Sigmoid colon (tissue), 7 donors: Measurements from ENCODE around the gene GABRB3. TPM values are rescaled to one million over a fixed set of nuclear protein-coding genes. Genes with fewer than 3 reads are reported as not detected.

ENCODE experiments used
- DNase-seq: peaks from one replicate; pipeline ENCODE4 v3.0.0-alpha.2; 2019
- H3K27ac ChIP-seq, 4 donors: fragments of 200-600 bp; sonication (generic); one replicate each; pipeline ENCODE4 v1.5.1; 2016 to 2019; ENCODE audit warnings: mild to moderate bottlenecking in 1 of 4
- H3K27me3 ChIP-seq, 3 donors: fragments of 200-600 bp; sonication (generic); one replicate each; pipeline ENCODE4 v1.5.1; 2019; ENCODE audit warnings: mild to moderate bottlenecking in 1 of 3
- H3K36me3 ChIP-seq, 4 donors: fragments of 200-600 bp; sonication (generic); one replicate each; pipeline ENCODE4 v1.5.1; 2016 to 2019
- H3K4me1 ChIP-seq, 4 donors: fragments of 200-600 bp; sonication (generic); one replicate each; pipeline ENCODE4 v1.5.1; 2017 to 2019
- H3K4me3 ChIP-seq, 4 donors: fragments of 200-600 bp; sonication (generic); one replicate each; pipeline ENCODE4 v1.5.1; 2017 to 2019; ENCODE audit warnings: mild to moderate bottlenecking in 2 of 4, moderate library complexity in 1 of 4
- H3K9me3 ChIP-seq, 4 donors: fragments of 200-600 bp in 3 of 4; sonication (generic) in 3 of 4; one replicate each; pipeline versions ENCODE4 v1.5.1 to v1.6.1; 2013 to 2019
- CTCF ChIP-seq, 4 experiments: fragments of 450-650 bp in 3 of 4; fragments of 200-600 bp in 1 of 4; IDR thresholded peaks; one replicate each; pipeline ENCODE4 v1.5.1; 2016 to 2019; ENCODE audit warnings: antibody characterized with exemption in 4 of 4, mild to moderate bottlenecking in 3 of 4, moderate library complexity in 2 of 4
- EP300 ChIP-seq, 4 donors: sonication (generic); formaldehyde crosslinking; IDR thresholded peaks; one replicate each; pipeline ENCODE4 v1.6.1; 2017; ENCODE audit warnings: antibody characterized with exemption in 4 of 4
- POLR2A ChIP-seq, 2 donors: fragments of 450-650 bp; IDR thresholded peaks; one replicate each; pipeline ENCODE4 v1.6.1; 2016; ENCODE audit warnings: antibody characterized with exemption in 2 of 2, mild to moderate bottlenecking in 2 of 2, moderate library complexity in 2 of 2
- POLR2AphosphoS5 ChIP-seq, 4 donors: sonication (generic); formaldehyde crosslinking; IDR thresholded peaks; one replicate each; pipeline ENCODE4 v1.6.1; 2017; ENCODE audit warnings: antibody characterized with exemption in 4 of 4
- WGBS, 2 donors: extraction: QIAGEN DNeasy Blood & Tissue Kit; methylation state at CpG; one replicate each; pipeline ENCODE4 v1.1.7; 2013; 5-methylcytosine and 5-hydroxymethylcytosine counted together
- intact Hi-C: fragments of 100-400 bp; cut with DNase I; formaldehyde crosslinking; loops from one replicate; pipeline ENCODE4 v1.15.1; 2023
- polyA plus RNA-seq, 3 donors: library from polyadenylated mRNA; stranded (reverse); fragments of 200-250 nt; gene quantifications; one replicate each; pipeline ENCODE4 v1.2.3, GENCODE V29; 2013
- total RNA-seq, 4 donors: library from RNA; depleted of rRNA; stranded (reverse); fragments of >200 nt; gene quantifications; one replicate each; pipeline ENCODE4 v1.1.0, GENCODE V29; 2016
- donor health status: healthy with polysubstance abuse.
- donor health status: Bipolar disorder and iron deficiency.
- donor health status: healthy.

Gene GABRB3
- total and polyA plus RNA-seq, 7 donors, result 0.23 to 4.6 (median 1.0) TPM

DNA sequence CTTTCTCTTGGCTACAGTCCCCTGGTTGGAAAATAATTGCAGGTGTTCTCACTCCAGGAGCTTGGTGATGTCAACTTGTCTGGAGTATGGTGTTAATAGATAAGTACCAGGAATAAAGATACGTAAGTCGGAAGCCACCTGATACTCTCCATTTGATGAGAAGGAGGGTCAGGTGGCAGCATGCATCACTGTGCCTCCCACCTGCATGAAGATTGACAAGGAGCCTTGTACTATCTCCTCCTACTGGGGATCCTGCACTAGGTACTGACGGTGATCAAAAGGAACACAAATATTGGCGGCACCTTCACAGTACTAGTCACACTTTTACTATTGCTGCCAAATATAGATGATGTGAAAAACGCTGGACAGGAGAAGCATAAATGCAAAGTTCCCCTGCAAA lies 32.6 kb upstream of the GABRB3 start:
- no peaks in the 10 kb centered on the region for H3K4me1 ChIP-seq
- intact Hi-C loops, result no loop called here
- WGBS, 2 donors, result 72 to 84% methylated on average over 5 of the region's 5 CpGs
- H3K27ac ChIP-seq, result no peak overlapping the region
- TF ChIP-seq POLR2A (IDR thresholded peaks at IDR 0.05), result no peak
- no peak for TF ChIP-seq CTCF (IDR thresholded peaks at IDR 0.05)
- no peak for TF ChIP-seq EP300 (IDR thresholded peaks at IDR 0.05)
- TF ChIP-seq POLR2AphosphoS5 (IDR thresholded peaks at IDR 0.05), result no peak
- H3K27me3 ChIP-seq, result peaks cover 0 to 3% (median 0%) of the 10 kb centered on the region in 3 donors
- no peak overlapping the region for H3K4me3 ChIP-seq
- no peaks in the 10 kb centered on the region for H3K36me3 ChIP-seq
- H3K9me3 ChIP-seq, result no peaks in the 10 kb centered on the region
- DNase-seq, result no peak

GRCh38 chr15:26804063-26804804 lies 31.4 kb upstream of the GABRB3 start:
- H3K27ac ChIP-seq, result no peak overlapping the region
- no peaks in the 10 kb centered on the region for H3K4me1 ChIP-seq
- no peak overlapping the region for H3K4me3 ChIP-seq
- 53 to 57% methylated on average over 11 of the region's 11 CpGs for WGBS, 2 donors
- intact Hi-C loops, result no loop called here
- DNase-seq, result no peak
- H3K27me3 ChIP-seq, result peaks cover 0 to 3% (median 0%) of the 10 kb centered on the region in 3 donors
- H3K9me3 ChIP-seq, result no peaks in the 10 kb centered on the region
- H3K36me3 ChIP-seq, result no peaks in the 10 kb centered on the region
- no peak for TF ChIP-seq EP300 (IDR thresholded peaks at IDR 0.05)
- TF ChIP-seq POLR2A (IDR thresholded peaks at IDR 0.05), result no peak
- TF ChIP-seq POLR2AphosphoS5 (IDR thresholded peaks at IDR 0.05), result no peak
- TF ChIP-seq CTCF (IDR thresholded peaks at IDR 0.05), result no peak

- Histone ChIP-seq H3K9me3 (peaks cover 0 to 6% (median 0%) of the 10 kb centered on the region in 4 donors), H3K27me3 (no peaks in the 10 kb centered on the region)
- no peak for TF ChIP-seq EP300 (IDR thresholded peaks at IDR 0.05)
- no peak for TF ChIP-seq POLR2AphosphoS5 (IDR thresholded peaks at IDR 0.05)
- TF ChIP-seq POLR2A (IDR thresholded peaks at IDR 0.05), result no peak
- no peak for TF ChIP-seq CTCF (IDR thresholded peaks at IDR 0.05)
Observed at GRCh38 chr15:26790118-26790517, 17.3 kb upstream of the GABRB3 start.

DNA sequence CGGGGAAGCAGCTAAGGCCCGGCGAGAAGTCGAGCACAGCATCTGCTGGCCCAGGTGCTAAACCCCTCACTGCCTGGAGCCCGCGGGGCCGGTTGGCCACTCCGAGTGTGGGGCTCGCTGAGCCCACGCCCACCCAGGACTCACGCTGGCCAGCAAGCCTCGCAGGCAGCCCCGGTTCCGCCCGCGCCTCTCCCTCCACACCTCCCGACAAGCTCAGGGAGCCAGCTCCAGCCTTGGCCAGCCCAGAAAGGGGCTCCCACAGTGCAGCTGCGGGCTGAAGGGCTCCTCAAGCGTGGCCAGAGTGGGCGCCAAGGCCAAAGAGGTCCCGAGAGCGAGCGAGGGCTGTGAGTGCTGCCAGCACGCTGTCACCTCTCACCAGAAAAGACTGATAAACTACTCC lies 8.9 kb upstream of the GABRB3 start:
- 70 to 91% methylated on average over 24 of the region's 24 CpGs for WGBS, 2 donors
- intact Hi-C loops, result no loop called here
- no peaks in the 10 kb centered on the region for H3K9me3 ChIP-seq

More at GRCh38 chr15:26790118-26790517, 17.3 kb upstream of the GABRB3 start:
- no peaks in the 10 kb centered on the region for H3K36me3 ChIP-seq
- H3K27ac ChIP-seq, result no peak overlapping the region
- intact Hi-C loops, result no loop called here
- 80 to 86% methylated on average over 8 of the region's 8 CpGs for WGBS, 2 donors
- no peak for DNase-seq
- H3K4me1 ChIP-seq, result no peaks in the 10 kb centered on the region
- H3K4me3 ChIP-seq, result no peak overlapping the region

More for the DNA sequence above, 8.9 kb upstream of the GABRB3 start:
- no peak for DNase-seq
- no peaks in the 10 kb centered on the region for H3K4me1 ChIP-seq
- no peak overlapping the region for H3K27ac ChIP-seq
- H3K4me3 ChIP-seq, result no peak overlapping the region
- no peak for TF ChIP-seq CTCF (IDR thresholded peaks at IDR 0.05)
- no peak for TF ChIP-seq EP300 (IDR thresholded peaks at IDR 0.05)
- no peak for TF ChIP-seq POLR2AphosphoS5 (IDR thresholded peaks at IDR 0.05)
- TF ChIP-seq POLR2A (IDR thresholded peaks at IDR 0.05), result no peak
- H3K36me3 ChIP-seq, result no peaks in the 10 kb centered on the region
- peaks cover 0 to 14% (median 0%) of the 10 kb centered on the region in 3 donors for H3K27me3 ChIP-seq
